ENCODE measurements around the gene MRFAP1.

Gene MRFAP1

GRCh38 chr4:6640292-6641163, at the start of gene MRFAP1:
Gene MRFAP1 (plus strand): TSS chr4:6640685. CDS start chr4:6640863, 178 bp downstream.
- DNase-seq, result peak; percentile 88 to 91

GRCh38 chr4:6591313-6591712, 49.2 kb upstream of the MRFAP1 start:
- no peak for DNase-seq

GRCh38 chr4:6591781-6592180, 48.7 kb upstream of the MRFAP1 start:
- DNase-seq, result no peak

- no peak for DNase-seq
These were observed 47.5 kb upstream of the MRFAP1 start for GRCh38 chr4:6592804-6593563.

- no peak for DNase-seq
These were observed 46.1 kb upstream of the MRFAP1 start for GRCh38 chr4:6594341-6594740.

- no peak for DNase-seq
These were observed 45.6 kb upstream of the MRFAP1 start for GRCh38 chr4:6594826-6595355.

GRCh38 chr4:6595897-6596537, 44.5 kb upstream of the MRFAP1 start:
- DNase-seq, result no peak

- DNase-seq, result no peak
These were observed 43.5 kb upstream of the MRFAP1 start for GRCh38 chr4:6596948-6597347.

GRCh38 chr4:6598127-6598526, 42.4 kb upstream of the MRFAP1 start:
- DNase-seq, result no peak

- DNase-seq, result no peak
These were observed 41.8 kb upstream of the MRFAP1 start for GRCh38 chr4:6598641-6599040.

GRCh38 chr4:6601661-6602250, 38.7 kb upstream of the MRFAP1 start:
- DNase-seq, result no peak

GRCh38 chr4:6602289-6602688, 38.2 kb upstream of the MRFAP1 start:
- DNase-seq, result no peak

- DNase-seq, result no peak
These were observed 37.4 kb upstream of the MRFAP1 start for GRCh38 chr4:6603128-6603527.

GRCh38 chr4:6605114-6605513, 35.4 kb upstream of the MRFAP1 start:
- DNase-seq, result no peak

GRCh38 chr4:6605605-6606004, 34.9 kb upstream of the MRFAP1 start:
- DNase-seq, result no peak

GRCh38 chr4:6606465-6607235, 33.8 kb upstream of the MRFAP1 start:
- no peak for DNase-seq

- DNase-seq, result no peak
These were observed 33.0 kb upstream of the MRFAP1 start for GRCh38 chr4:6607368-6608055.

GRCh38 chr4:6608758-6609414, 31.6 kb upstream of the MRFAP1 start:
- DNase-seq, result no peak

- no peak for DNase-seq
These were observed 30.9 kb upstream of the MRFAP1 start for GRCh38 chr4:6609415-6610079.

GRCh38 chr4:6610856-6611430, 29.5 kb upstream of the MRFAP1 start:
- no peak for DNase-seq

Data from AML-193 (cell line).